Ascending aorta (tissue), 2 donors: Measurements from ENCODE around the gene DIAPH2. TPM values are rescaled to one million over a fixed set of nuclear protein-coding genes. Genes with fewer than 3 reads are reported as not detected.

Experiments used
- DNase-seq, 2 donors: peaks; one replicate each; pipeline ENCODE4 v3.0.0-alpha.2; 2019; ENCODE audit warnings: low spot score in 2 of 2
- H3K27ac ChIP-seq, 2 donors: fragments of 200-600 bp; sonication (generic); one replicate each; pipeline ENCODE4 v1.5.1; 2016 to 2017; ENCODE audit warnings: mild to moderate bottlenecking in 1 of 2
- H3K27me3 ChIP-seq: fragments of 200-600 bp; sonication (generic); one replicate; pipeline ENCODE4 v1.5.1; 2017
- H3K36me3 ChIP-seq, 2 donors: fragments of 200-600 bp; sonication (generic); one replicate each; pipeline ENCODE4 v1.5.1; 2016
- H3K4me1 ChIP-seq, 2 donors: fragments of 200-600 bp; sonication (generic); one replicate each; pipeline ENCODE4 v1.5.1; 2016 to 2017; ENCODE audit warnings: mild to moderate bottlenecking in 1 of 2
- H3K4me3 ChIP-seq, 2 donors: fragments of 200-600 bp; sonication (generic); one replicate each; pipeline ENCODE4 v1.5.1; 2016 to 2017; ENCODE audit warnings: mild to moderate bottlenecking in 1 of 2
- H3K9me3 ChIP-seq, 2 donors: fragments of 200-600 bp; sonication (generic); one replicate each; pipeline ENCODE4 v1.5.1; 2016
- intact Hi-C: fragments of 100-400 bp; cut with DNase I; formaldehyde crosslinking; loops from one replicate; pipeline ENCODE4 v1.15.1; 2023
- total RNA-seq: library from RNA; depleted of rRNA; stranded (reverse); fragments of >200 nt; gene quantifications from one replicate; pipeline ENCODE4 v1.1.0, GENCODE V29; 2016
- TF ChIP-seq, protein P1 (sequence below), 3 experiments: fragments of 200-600 bp in 2 of 3; fragments of 450-650 bp in 1 of 3; sonication (generic) in 2 of 3; IDR thresholded peaks; one replicate each; pipeline ENCODE4 v1.5.1; 2016 to 2019; ENCODE audit warnings: antibody characterized with exemption in 3 of 3, mild to moderate bottlenecking in 1 of 3, moderate library complexity in 1 of 3

DIAPH2 gene
- total RNA-seq, 1 donor from 2014 or later: 27.9 TPM

- Histone ChIP-seq H3K4me1 (no peaks in the 10 kb centered on the region), H3K9me3 (no peaks in the 10 kb centered on the region), H3K27me3 (no peaks in the 10 kb centered on the region), H3K27ac (no peak overlapping the region), H3K4me3 (no peak overlapping the region), H3K36me3 (no peaks in the 10 kb centered on the region)
- intact Hi-C loops: no loop called here
- TF ChIP-seq, protein P1, sequence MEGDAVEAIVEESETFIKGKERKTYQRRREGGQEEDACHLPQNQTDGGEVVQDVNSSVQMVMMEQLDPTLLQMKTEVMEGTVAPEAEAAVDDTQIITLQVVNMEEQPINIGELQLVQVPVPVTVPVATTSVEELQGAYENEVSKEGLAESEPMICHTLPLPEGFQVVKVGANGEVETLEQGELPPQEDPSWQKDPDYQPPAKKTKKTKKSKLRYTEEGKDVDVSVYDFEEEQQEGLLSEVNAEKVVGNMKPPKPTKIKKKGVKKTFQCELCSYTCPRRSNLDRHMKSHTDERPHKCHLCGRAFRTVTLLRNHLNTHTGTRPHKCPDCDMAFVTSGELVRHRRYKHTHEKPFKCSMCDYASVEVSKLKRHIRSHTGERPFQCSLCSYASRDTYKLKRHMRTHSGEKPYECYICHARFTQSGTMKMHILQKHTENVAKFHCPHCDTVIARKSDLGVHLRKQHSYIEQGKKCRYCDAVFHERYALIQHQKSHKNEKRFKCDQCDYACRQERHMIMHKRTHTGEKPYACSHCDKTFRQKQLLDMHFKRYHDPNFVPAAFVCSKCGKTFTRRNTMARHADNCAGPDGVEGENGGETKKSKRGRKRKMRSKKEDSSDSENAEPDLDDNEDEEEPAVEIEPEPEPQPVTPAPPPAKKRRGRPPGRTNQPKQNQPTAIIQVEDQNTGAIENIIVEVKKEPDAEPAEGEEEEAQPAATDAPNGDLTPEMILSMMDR (IDR thresholded peaks at IDR 0.05): no peak
- no peak for DNase-seq
Measured at GRCh38 chrX:97471071-97471470, 786.4 kb downstream of the DIAPH2 start.

DNA sequence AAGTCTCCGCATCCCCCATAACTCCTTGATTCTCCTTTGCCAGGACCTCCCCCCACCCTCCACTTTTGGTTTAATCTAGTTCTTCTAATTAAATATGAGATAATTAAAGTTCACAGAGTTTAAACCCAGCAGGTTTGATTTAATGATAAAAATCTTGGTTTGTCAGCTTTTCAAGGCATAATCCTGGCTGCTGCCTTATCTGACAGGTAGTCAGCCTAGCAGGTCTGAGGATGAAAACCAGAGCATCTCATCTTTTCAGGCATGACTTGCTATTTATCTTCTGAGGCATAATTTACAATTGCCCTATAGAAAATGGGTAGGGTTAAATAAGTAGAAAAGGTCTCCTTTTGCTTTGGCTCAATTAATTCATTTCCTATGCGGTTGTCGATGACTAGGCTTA, 790.3 kb downstream of the DIAPH2 start:
- no peak for DNase-seq
- Histone ChIP-seq H3K4me3 (no peak overlapping the region), H3K4me1 (no peaks in the 10 kb centered on the region), H3K27ac (no peak overlapping the region), H3K27me3 (no peaks in the 10 kb centered on the region), H3K36me3 (no peaks in the 10 kb centered on the region), H3K9me3 (no peaks in the 10 kb centered on the region)
- TF ChIP-seq, protein P1 (IDR thresholded peaks at IDR 0.05): no peak
- intact Hi-C loops: no loop called here

GRCh38 chrX:97479106-97479890, 794.7 kb downstream of the DIAPH2 start:
- Histone ChIP-seq H3K9me3 (no peaks in the 10 kb centered on the region), H3K4me1 (no peaks in the 10 kb centered on the region), H3K4me3 (no peak overlapping the region), H3K27me3 (no peaks in the 10 kb centered on the region), H3K27ac (no peak overlapping the region), H3K36me3 (no peaks in the 10 kb centered on the region)
- intact Hi-C loops: no loop called here
- no peak for DNase-seq
- TF ChIP-seq, protein P1 (IDR thresholded peaks at IDR 0.05): no peak

GRCh38 chrX:97481228-97481627, 796.6 kb downstream of the DIAPH2 start:
- no peaks in the 10 kb centered on the region for H3K9me3 ChIP-seq
- intact Hi-C loops: no loop called here
- H3K4me3 ChIP-seq: no peak overlapping the region
- DNase-seq: no peak
- H3K27ac ChIP-seq: no peak overlapping the region
- no peaks in the 10 kb centered on the region for H3K4me1 ChIP-seq
- H3K36me3 ChIP-seq: no peaks in the 10 kb centered on the region
- TF ChIP-seq, protein P1 (IDR thresholded peaks at IDR 0.05): no peak
- H3K27me3 ChIP-seq: no peaks in the 10 kb centered on the region

GRCh38 chrX:97482666-97483300, 798.1 kb downstream of the DIAPH2 start:
- no peak overlapping the region for H3K27ac ChIP-seq
- no peak for DNase-seq
- TF ChIP-seq, protein P1 (IDR thresholded peaks at IDR 0.05): no peak
- H3K4me3 ChIP-seq: no peak overlapping the region
- no peaks in the 10 kb centered on the region for H3K9me3 ChIP-seq
- no peaks in the 10 kb centered on the region for H3K36me3 ChIP-seq
- no peaks in the 10 kb centered on the region for H3K4me1 ChIP-seq
- intact Hi-C loops: no loop called here
- no peaks in the 10 kb centered on the region for H3K27me3 ChIP-seq
